HCT116 (cell line): ENCODE data around the gene KNOP1. TPM values are rescaled to one million over a fixed set of nuclear protein-coding genes. Genes with fewer than 3 reads are reported as not detected.

Experiments used
- ATAC-seq: fragments of 200-7000 bp; cut with Tn5 transposase; 2 replicates; pipeline ENCODE4 v1.9.1; 2020; ENCODE audit warnings: mild to moderate bottlenecking, moderate library complexity
- BruUV-seq: library from RNA; stranded (reverse); fragments of 400-500 nt; replicated peaks from 2 replicates; lab custom pipeline; 2021; lab: Mats Ljungman, UMichigan
- CTCF ChIA-PET: fragments of 300-600 bp; sonication (Branson Sonifier 250); formaldehyde crosslinking; loops from one replicate; lab custom pipeline; 2021; ENCODE audit warnings: antibody characterized with exemption; lab: Charles Lee
- POLR2A ChIA-PET: fragments of 300-600, 350-600 bp; sonication (Branson Sonifier 250); formaldehyde crosslinking; loops from one replicate; lab custom pipeline; 2021; ENCODE audit warnings: antibody characterized with exemption; lab: Charles Lee
- RAD21 ChIA-PET, 2 experiments: fragments of 300-600 bp; sonication (Branson Sonifier 250); formaldehyde crosslinking; loops; one replicate each; lab custom pipeline; 2023; ENCODE audit warnings: low total read pairs in 2 of 2; ENCODE audit not compliant: uncharacterized antibody in 2 of 2, unreplicated experiment in 2 of 2, low non-redundant PET in 1 of 2; lab: Charles Lee
- DNase-seq: peaks from one replicate; pipeline ENCODE4 v3.0.0-alpha.2; 2010; ENCODE audit warnings: low read depth, low spot score
- H2AFZ ChIP-seq: fragments of 200-600 bp; shearing (Covaris generic), sonication (generic); 2 replicates; pipeline ENCODE4 v1.6.1; 2017; ENCODE audit warnings: low read depth, mixed run types, mixed read lengths, antibody characterized with exemption, low read length; ENCODE audit not compliant: poor library complexity, severe bottlenecking
- H3K27ac ChIP-seq: 2 replicates; pipeline ENCODE4 v1.5.1; 2012; ENCODE audit warnings: low read depth, low read length
- H3K27me3 ChIP-seq: fragments of 200-600 bp; sonication (generic); 2 replicates; pipeline ENCODE4 v1.6.1; 2016; ENCODE audit warnings: mixed run types, low read length, mixed read lengths; ENCODE audit not compliant: insufficient read depth
- H3K36me3 ChIP-seq, 2 experiments: fragments of 200-500 bp in 1 of 2; fragments of 200-600 bp in 1 of 2; sonication (Bioruptor generic) in 1 of 2; sonication (generic) in 1 of 2; 2 replicates each; pipeline versions ENCODE4 v1.5.1 to v1.6.1; 2014 to 2016; ENCODE audit warnings: low read length in 2 of 2, inconsistent platforms in 1 of 2, mixed read lengths in 1 of 2, mixed run types in 1 of 2; ENCODE audit not compliant: insufficient read depth in 2 of 2, control insufficient read depth in 1 of 2
- H3K4me1 ChIP-seq, 2 experiments: fragments of 200-600 bp in 1 of 2; sonication (generic) in 1 of 2; 2 replicates each; pipeline versions ENCODE4 v1.5.1 to v1.6.1; 2012 to 2017; ENCODE audit warnings: low read length in 2 of 2, inconsistent platforms in 1 of 2, mild to moderate bottlenecking in 1 of 2, mixed read lengths in 1 of 2, mixed run types in 1 of 2, moderate library complexity in 1 of 2; ENCODE audit not compliant: insufficient read depth in 2 of 2, control insufficient read depth in 1 of 2
- H3K4me2 ChIP-seq: fragments of 200-600 bp; sonication (generic); 2 replicates; pipeline ENCODE4 v1.6.1; 2017; ENCODE audit warnings: mixed run types, low read length, mixed read lengths
- H3K4me3 ChIP-seq, 2 experiments: fragments of 200-600 bp in 1 of 2; sonication (generic) in 1 of 2; replicated peaks in 1 of 2; 2 replicates each; pipeline ENCODE4 v1.5.1; 2011 to 2016; ENCODE audit warnings: low read length in 2 of 2, control low read depth in 1 of 2, low read depth in 1 of 2, mild to moderate bottlenecking in 1 of 2, mixed read lengths in 1 of 2, mixed run types in 1 of 2
- H3K79me2 ChIP-seq: fragments of 200-600 bp; sonication (generic); 2 replicates; pipeline ENCODE4 v1.6.1; 2017; ENCODE audit warnings: mild to moderate bottlenecking, mixed run types, low read length, moderate library complexity, mixed read lengths; ENCODE audit not compliant: insufficient read depth
- H3K9ac ChIP-seq: fragments of 200-600 bp; sonication (generic); 2 replicates; pipeline ENCODE4 v1.6.1; 2016; ENCODE audit warnings: low read length, mixed read lengths
- H3K9me2 ChIP-seq: fragments of 200-600 bp; sonication (generic), shearing (Covaris generic); 2 replicates; pipeline ENCODE4 v1.6.1; 2017; ENCODE audit warnings: mixed run types, mild to moderate bottlenecking, moderate library complexity; ENCODE audit not compliant: insufficient read depth
- H3K9me3 ChIP-seq, 2 experiments: fragments of 200-500 bp in 1 of 2; fragments of 200-600 bp in 1 of 2; sonication (Bioruptor generic) in 1 of 2; sonication (generic) in 1 of 2; 2 replicates each; pipeline ENCODE4 v1.6.1; 2014 to 2017; ENCODE audit warnings: low read length in 2 of 2, mixed read lengths in 2 of 2, inconsistent platforms in 1 of 2, low read depth in 1 of 2, mild to moderate bottlenecking in 1 of 2, mixed run types in 1 of 2, moderate library complexity in 1 of 2; ENCODE audit not compliant: control insufficient read depth in 1 of 2, insufficient read depth in 1 of 2
- H4K20me1 ChIP-seq: fragments of 200-600 bp; sonication (generic), shearing (Covaris generic); 2 replicates; pipeline ENCODE4 v1.6.1; 2017; ENCODE audit warnings: mixed run types, mild to moderate bottlenecking, moderate library complexity; ENCODE audit not compliant: insufficient read depth
- ATF3 ChIP-seq: IDR thresholded peaks from 2 replicates; pipeline ENCODE4 v1.6.1; 2012
- CBX3 ChIP-seq: IDR thresholded peaks from 2 replicates; pipeline ENCODE4 v1.6.1; 2012; ENCODE audit warnings: low read depth
- CTCF ChIP-seq, 3 experiments: fragments of 200-600 bp in 1 of 3; sonication (generic) in 1 of 3; IDR thresholded peaks in 2 of 3; conservative IDR thresholded peaks in 1 of 3; 2 replicates each; pipeline ENCODE4 v1.5.1; 2012 to 2017; ENCODE audit warnings: low read depth in 2 of 3, low read length in 2 of 3, antibody characterized with exemption in 1 of 3, borderline replicate concordance in 1 of 3, control low read depth in 1 of 3, mild to moderate bottlenecking in 1 of 3, mixed read lengths in 1 of 3, mixed run types in 1 of 3, moderate library complexity in 1 of 3; ENCODE audit not compliant: insufficient read depth in 1 of 3
- EGR1 ChIP-seq: IDR thresholded peaks from 2 replicates; pipeline ENCODE4 v1.6.1; 2012; ENCODE audit warnings: low read depth
- JUND ChIP-seq: IDR thresholded peaks from 2 replicates; pipeline ENCODE4 v1.6.1; 2012
- POLR2A ChIP-seq: IDR thresholded peaks from 2 replicates; pipeline ENCODE4 v1.7.0; 2011; ENCODE audit warnings: borderline replicate concordance; ENCODE audit not compliant: insufficient read depth, insufficient read length; ENCODE audit errors: extremely low read depth
- RAD21 ChIP-seq: IDR thresholded peaks from 2 replicates; pipeline ENCODE4 v1.6.1; 2012; ENCODE audit warnings: low read depth, mild to moderate bottlenecking
- SRF ChIP-seq: IDR thresholded peaks from 2 replicates; pipeline ENCODE4 v1.6.1; 2012; ENCODE audit warnings: low read depth
- YY1 ChIP-seq: IDR thresholded peaks from 2 replicates; pipeline ENCODE4 v1.6.1; 2011; ENCODE audit warnings: low read length, low read depth, moderate library complexity, mild to moderate bottlenecking; ENCODE audit not compliant: insufficient replicate concordance; ENCODE audit errors: extremely low read depth
- ZBTB33 ChIP-seq: IDR thresholded peaks from 2 replicates; pipeline ENCODE4 v1.6.1; 2011; ENCODE audit warnings: mild to moderate bottlenecking, low read length, moderate library complexity; ENCODE audit not compliant: insufficient replicate concordance; ENCODE audit errors: extremely low read depth
- ZFX ChIP-seq: fragments of 450-650 bp; IDR thresholded peaks from 2 replicates; pipeline ENCODE4 v1.6.1; 2017
- ZNF274 ChIP-seq: fragments of 200-500 bp; sonication (Bioruptor generic); IDR thresholded peaks from 2 replicates; pipeline ENCODE4 v1.6.1; 2014; ENCODE audit warnings: mild to moderate bottlenecking, low read depth, low read length, inconsistent platforms
- intact Hi-C: fragments of 100-400 bp; cut with micrococcal nuclease; formaldehyde crosslinking; loops from 2 replicates; pipeline ENCODE4 v1.10.0; 2022
- total RNA-seq: library from RNA; stranded (reverse); gene quantifications from one replicate; pipeline ENCODE4 v1.2.1, GENCODE V29; 2021; ENCODE audit not compliant: unreplicated experiment

KNOP1 gene
- total RNA-seq, 1 experiment from 2014 or later = 34.6 TPM

- Histone ChIP-seq H3K9me3 (no peaks in the 10 kb centered on the region), H3K27me3 (no peaks in the 10 kb centered on the region), H3K9me2 (no peaks in the 10 kb centered on the region), H3K36me3 (0 out of 4 replicates have a peak, but pooled peaks cover 0 to 15% of the 10 kb centered on the region in 2 experiments), H3K4me2 (no peak overlapping the region), H3K4me3 (no peak overlapping the region), H4K20me1 (no peaks in the 10 kb centered on the region), H3K9ac (no peak overlapping the region), H3K4me1 (peaks cover 12 to 16% of the 10 kb centered on the region in 2 experiments), H3K27ac (no peak overlapping the region), H3K79me2 (no peaks in the 10 kb centered on the region), H2AFZ (no peak overlapping the region)
- POLR2A ChIA-PET = no interaction called here
- DNase-seq (no peak), ATAC-seq (peak; percentile 38; the same call in 1 of the 2 replicates)
- RAD21 ChIA-PET = no interaction called here
- TF ChIP-seq CTCF (IDR thresholded peaks at IDR 0.05 in 2 of 3, conservative IDR thresholded peaks at IDR 0.05 in 1 of 3; ENCODE audit: borderline replicate concordance in 1 of 3, insufficient read depth in 1 of 3, low read depth in 2 of 3, low read length in 2 of 3) (no peak), JUND (no peak), ZFX (no peak), CBX3 (no peak), SRF (no peak), RAD21 (no peak), YY1 (no peak), ZNF274 (no peak), POLR2A (no peak), ZBTB33 (no peak), EGR1 (no peak), ATF3 (no peak)
- CTCF ChIA-PET = no interaction called here
- intact Hi-C loops = no loop called here
- no TSS peak for BruUV-seq
These were observed 23.0 kb downstream of the KNOP1 start for GRCh38 chr16:19694989-19695388.
